Sigmoid colon (tissue), 4 donors: ENCODE measurements around the gene VPS29.

Experiments used
- EP300 ChIP-seq, 4 donors: sonication (generic); formaldehyde crosslinking; IDR thresholded peaks; one replicate each; pipeline ENCODE4 v1.6.1; 2017; ENCODE audit warnings: antibody characterized with exemption in 4 of 4
- POLR2A ChIP-seq, 2 donors: fragments of 450-650 bp; IDR thresholded peaks; one replicate each; pipeline ENCODE4 v1.6.1; 2016; ENCODE audit warnings: antibody characterized with exemption in 2 of 2, mild to moderate bottlenecking in 2 of 2, moderate library complexity in 2 of 2
- POLR2AphosphoS5 ChIP-seq, 4 donors: sonication (generic); formaldehyde crosslinking; IDR thresholded peaks; one replicate each; pipeline ENCODE4 v1.6.1; 2017; ENCODE audit warnings: antibody characterized with exemption in 4 of 4
- TF ChIP-seq, protein P1 (sequence below), 4 experiments: fragments of 450-650 bp in 3 of 4; fragments of 200-600 bp in 1 of 4; IDR thresholded peaks; one replicate each; pipeline ENCODE4 v1.5.1; 2016 to 2019; ENCODE audit warnings: antibody characterized with exemption in 4 of 4, mild to moderate bottlenecking in 3 of 4, moderate library complexity in 2 of 4

DNA sequence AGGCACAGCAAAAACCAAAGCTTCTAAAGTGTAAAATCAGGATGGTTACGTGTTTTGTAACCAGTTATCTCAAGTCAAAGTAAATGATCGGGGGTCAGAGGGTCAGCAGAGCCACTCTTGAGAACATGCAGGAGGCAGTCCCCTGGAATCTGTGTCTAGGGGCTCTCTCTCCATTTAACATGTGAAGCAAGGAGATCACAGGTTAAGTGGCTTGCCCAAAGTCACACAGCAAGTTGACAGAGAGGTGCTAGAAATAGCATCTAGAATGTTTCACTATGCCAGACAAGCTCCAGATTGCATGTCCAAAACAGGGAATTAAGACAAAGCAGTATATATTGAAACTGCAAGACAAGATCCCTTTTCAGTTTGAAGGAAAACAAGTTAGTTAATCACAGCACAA is 47.8 kb upstream of the VPS29 start:
- TF ChIP-seq, protein P1, sequence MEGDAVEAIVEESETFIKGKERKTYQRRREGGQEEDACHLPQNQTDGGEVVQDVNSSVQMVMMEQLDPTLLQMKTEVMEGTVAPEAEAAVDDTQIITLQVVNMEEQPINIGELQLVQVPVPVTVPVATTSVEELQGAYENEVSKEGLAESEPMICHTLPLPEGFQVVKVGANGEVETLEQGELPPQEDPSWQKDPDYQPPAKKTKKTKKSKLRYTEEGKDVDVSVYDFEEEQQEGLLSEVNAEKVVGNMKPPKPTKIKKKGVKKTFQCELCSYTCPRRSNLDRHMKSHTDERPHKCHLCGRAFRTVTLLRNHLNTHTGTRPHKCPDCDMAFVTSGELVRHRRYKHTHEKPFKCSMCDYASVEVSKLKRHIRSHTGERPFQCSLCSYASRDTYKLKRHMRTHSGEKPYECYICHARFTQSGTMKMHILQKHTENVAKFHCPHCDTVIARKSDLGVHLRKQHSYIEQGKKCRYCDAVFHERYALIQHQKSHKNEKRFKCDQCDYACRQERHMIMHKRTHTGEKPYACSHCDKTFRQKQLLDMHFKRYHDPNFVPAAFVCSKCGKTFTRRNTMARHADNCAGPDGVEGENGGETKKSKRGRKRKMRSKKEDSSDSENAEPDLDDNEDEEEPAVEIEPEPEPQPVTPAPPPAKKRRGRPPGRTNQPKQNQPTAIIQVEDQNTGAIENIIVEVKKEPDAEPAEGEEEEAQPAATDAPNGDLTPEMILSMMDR (IDR thresholded peaks at IDR 0.05), result no peak
- TF ChIP-seq EP300 (IDR thresholded peaks at IDR 0.05) (no peak), POLR2A (IDR thresholded peaks at IDR 0.05) (no peak), POLR2AphosphoS5 (IDR thresholded peaks at IDR 0.05) (no peak)
